Hematopoietic multipotent progenitor cell treated with erythropoietin and hydrocortisone succinate and interleukin-3 and kit ligand, for 15 days (in vitro differentiated cells): ENCODE results near the gene C20orf204.

Experiments used
- DNase-seq: peaks from one replicate; pipeline ENCODE4 v3.0.0-alpha.2; 2015; ENCODE audit warnings: low spot score

Gene C20orf204

DNA sequence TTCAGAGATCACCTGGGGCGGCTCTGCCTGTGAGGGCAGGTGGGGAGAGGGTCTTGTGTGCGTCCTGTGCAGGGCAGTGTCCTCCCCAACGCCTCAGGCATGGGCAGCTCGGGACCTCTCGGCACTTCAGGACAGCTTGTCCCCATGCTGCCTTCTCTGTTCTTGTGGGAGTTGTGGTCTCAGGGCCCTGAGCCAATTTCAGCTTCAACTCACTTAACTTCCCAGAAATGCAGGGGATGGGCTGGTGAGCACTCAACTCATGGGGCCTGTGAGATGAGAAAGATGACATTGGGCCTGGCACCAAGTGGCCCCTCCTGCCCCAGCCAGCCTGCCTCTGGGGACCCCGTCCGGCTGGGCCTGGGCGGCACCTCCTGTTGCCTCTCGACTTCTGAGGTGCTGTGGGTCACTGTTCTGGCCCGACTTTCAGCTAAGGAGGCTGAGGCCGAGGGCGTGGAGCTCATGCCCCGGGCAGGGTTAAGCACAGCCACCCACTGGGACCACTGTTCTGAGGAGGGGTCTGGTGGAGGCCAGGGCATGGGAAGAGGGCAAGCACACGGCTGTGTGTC lies 36.6 kb downstream of the C20orf204 start:
- DNase-seq = no peak

GRCh38 chr20:64073476-64074183 lies 37.6 kb downstream of the C20orf204 start:
- no peak for DNase-seq

GRCh38 chr20:64074184-64074789 lies 38.3 kb downstream of the C20orf204 start:
- DNase-seq = no peak

DNA sequence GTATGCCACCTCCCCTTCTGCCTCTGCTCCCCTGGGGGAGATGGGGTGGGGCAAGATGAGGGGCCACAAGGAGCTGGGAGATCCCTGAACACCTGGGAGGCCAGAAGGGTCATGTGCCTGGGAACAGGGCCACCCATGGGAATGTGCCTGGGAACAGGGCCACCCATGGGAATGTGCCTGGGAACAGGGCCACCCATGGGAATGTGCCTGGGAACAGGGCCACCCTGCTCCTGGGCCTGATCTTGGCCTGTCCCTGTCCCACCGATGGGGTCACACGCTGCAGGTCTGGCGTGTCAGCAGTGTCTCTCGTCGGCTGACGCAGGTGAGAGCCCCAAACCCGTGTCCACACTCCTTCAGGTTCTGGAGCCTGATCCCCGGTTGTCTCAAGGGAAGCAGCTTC lies 39.0 kb downstream of the C20orf204 start:
- no peak for DNase-seq

GRCh38 chr20:64075556-64075955 lies 39.6 kb downstream of the C20orf204 start:
- DNase-seq = no peak

- no peak for DNase-seq
These were observed 40.3 kb downstream of the C20orf204 start for GRCh38 chr20:64076061-64076997.

DNA sequence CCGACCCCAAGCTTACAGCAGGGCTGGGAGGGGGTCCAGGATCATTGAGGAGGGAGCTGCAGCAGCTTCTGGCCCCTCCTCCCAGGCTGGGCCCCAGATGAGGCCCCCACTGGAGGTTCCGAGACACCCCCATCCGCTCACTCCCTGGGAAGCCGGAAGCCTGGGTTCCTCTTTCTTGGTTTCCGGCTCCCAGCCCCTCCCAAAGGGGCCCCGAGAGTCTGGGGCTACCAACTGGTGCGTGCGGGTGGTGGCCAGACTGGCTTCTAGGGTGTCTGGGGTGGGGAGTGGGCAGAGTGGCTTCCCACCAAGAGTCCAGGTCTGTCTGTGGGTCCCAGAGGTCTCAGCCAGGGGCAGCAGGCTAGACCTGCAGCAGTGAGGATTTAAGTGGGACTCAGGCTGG lies 41.1 kb downstream of the C20orf204 start:
- no peak for DNase-seq

GRCh38 chr20:64077541-64077875 lies 41.5 kb downstream of the C20orf204 start:
- DNase-seq = no peak

- no peak for DNase-seq
These were observed 42.0 kb downstream of the C20orf204 start for GRCh38 chr20:64077876-64078551.

DNA sequence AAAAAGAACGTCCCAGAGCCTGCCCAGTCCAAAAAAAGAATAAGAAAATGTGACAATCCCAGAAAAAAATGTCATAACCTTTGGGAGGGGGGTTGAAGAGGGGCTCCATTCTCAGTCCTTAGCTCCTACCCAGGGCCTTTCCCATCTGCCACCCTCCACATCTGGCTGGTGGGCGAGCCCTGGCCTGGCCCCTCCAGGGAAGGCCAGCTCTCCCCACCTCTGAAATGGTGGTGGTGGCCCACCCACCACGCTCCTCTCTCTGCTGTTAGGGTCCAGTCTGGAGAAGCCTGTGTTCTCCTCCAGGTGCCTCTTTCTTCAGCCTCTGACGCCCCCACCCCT lies 42.9 kb downstream of the C20orf204 start:
- DNase-seq = no peak

GRCh38 chr20:64079273-64080012 lies 43.5 kb downstream of the C20orf204 start, which contains the start of gene RGS19:
RGS19 (minus strand) TSS chr20:64079518; CDS start chr20:64076886, 2,632 bp downstream.
- no peak for DNase-seq

DNA sequence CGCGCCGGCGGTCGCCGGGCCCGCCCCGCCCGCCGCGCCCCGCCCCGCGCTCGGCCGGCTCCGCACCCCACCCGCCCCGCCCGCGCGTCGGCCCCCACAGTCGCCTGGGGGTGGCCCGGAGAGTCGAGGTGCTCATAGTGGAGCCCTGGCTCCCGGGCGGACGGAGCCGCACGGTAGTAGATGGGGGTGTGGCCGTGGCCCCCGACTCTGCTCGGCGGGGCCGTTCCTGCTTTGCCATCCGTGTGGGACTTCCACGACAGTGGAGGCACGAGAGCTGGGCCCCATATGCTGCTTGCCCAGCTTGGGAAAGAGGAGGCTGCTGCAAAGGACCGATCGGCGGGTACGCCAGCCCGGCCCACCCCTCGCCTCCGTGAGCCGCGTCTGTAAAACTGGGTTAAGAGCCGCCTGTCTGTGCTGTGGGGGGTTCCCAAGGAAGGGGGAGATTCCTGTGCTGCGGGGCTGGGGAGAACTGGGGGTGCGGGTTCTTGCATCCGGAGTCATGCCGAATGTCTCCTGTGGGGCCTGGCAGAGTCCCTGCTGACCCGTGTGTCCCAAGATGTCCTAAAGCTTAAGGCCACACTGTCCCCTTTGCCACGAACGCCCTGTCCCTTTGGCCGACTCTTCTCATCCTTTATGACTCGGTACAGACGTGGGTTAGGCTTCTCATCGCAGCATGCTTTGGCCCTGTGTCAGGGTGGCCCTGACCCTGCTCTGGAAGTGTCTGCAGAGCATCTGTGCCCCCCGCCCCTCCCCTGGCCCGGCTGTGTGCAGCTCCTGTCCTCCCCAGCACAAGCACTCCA lies 44.2 kb downstream of the C20orf204 start, which contains the start of gene OPRL1:
TSS of gene OPRL1 (plus strand) at position 70 of the 800 bp plus-strand sequence. CDS start 12,639 bp downstream, outside the sequence.
- no peak for DNase-seq

DNA sequence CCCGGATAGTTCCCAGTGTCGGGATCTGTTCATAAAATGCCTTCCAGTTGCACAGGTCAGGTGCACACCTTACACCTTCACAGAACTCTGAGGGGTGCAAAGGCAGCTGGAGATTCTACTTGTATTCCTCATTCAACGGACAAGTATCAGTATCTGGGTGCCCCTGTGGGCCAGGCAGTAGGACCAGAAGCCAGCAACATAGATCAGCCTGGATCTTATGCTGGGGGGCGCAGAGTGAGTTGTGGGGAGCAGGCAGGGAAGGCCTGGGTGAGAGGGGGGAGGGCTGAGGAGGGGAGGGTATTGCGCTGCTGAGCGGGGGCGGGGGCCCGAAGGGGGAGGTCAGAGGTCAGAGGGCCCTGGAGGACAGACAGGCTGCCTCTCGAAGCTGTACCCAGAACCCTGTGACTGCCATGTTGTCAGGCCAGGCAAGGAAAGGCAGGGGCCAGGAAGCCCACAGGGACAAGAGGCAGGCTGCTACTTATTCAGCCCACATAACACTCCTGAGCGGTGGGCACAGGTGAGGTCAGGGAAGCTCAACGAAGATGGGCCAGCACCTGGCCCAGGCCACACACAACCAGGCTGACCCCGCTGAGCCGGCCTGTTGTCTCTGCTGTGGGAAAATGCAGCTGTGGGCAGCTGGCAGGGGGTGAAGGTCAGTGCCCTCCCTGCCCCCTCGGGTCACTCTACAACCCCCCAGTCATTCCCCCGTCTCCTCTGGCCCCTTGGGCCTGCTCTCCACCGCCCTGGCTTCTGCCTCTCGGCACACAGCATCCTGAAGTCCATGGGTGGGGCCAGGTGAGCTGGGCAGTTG lies 45.0 kb downstream of the C20orf204 start:
- no peak for DNase-seq

GRCh38 chr20:64081624-64081964 lies 45.6 kb downstream of the C20orf204 start:
- DNase-seq = no peak

DNA sequence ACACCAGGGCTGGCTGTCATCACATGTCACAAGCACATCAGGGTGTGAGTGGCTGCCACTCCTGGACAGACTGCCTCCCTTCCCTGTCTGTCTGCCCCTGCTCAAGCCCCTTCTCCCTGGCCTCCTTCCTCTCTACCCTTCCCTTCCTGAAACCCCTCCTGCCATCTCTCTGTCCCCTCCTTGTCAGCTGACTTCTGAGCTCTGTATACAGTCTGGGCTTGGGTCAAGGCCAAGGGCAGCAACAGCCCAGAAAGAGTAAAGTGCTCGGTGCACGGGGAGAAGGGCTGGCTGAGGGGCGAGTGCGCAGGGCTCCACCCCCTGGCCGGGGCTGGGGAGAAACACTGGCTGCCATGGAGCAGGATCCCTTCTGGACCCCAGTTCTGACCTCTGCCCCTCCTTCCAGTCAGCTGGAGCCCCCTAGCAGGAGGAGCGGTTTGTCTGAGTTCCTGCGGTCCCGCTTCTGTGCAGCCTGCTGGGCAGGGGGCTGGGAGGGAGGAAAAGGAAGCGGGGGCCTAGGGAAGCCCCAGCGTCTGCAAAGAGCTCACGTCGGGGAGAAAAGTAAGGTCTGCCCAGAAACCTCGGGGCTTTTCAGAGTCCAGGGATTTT lies 46.2 kb downstream of the C20orf204 start:
- no peak for DNase-seq

GRCh38 chr20:64082820-64083377 lies 46.9 kb downstream of the C20orf204 start:
- DNase-seq = no peak

GRCh38 chr20:64083378-64083803 lies 47.4 kb downstream of the C20orf204 start:
- no peak for DNase-seq

GRCh38 chr20:64083804-64084684 lies 48.1 kb downstream of the C20orf204 start, which contains the start of gene LKAAEAR1:
LKAAEAR1 (minus strand) TSS chr20:64084398; CDS start chr20:64084219, 179 bp downstream.
- DNase-seq = no peak
